ENCODE data around the gene RNPEP. TPM values are rescaled to one million over a fixed set of nuclear protein-coding genes. Genes with fewer than 3 reads are reported as not detected.

RNPEP gene
- total and polyA plus RNA-seq, 2 of the 13 experiments (the other 11 are each of a cell fraction or from before 2014, with no cell fraction given) = 20.6 to 38.4 TPM

DNA sequence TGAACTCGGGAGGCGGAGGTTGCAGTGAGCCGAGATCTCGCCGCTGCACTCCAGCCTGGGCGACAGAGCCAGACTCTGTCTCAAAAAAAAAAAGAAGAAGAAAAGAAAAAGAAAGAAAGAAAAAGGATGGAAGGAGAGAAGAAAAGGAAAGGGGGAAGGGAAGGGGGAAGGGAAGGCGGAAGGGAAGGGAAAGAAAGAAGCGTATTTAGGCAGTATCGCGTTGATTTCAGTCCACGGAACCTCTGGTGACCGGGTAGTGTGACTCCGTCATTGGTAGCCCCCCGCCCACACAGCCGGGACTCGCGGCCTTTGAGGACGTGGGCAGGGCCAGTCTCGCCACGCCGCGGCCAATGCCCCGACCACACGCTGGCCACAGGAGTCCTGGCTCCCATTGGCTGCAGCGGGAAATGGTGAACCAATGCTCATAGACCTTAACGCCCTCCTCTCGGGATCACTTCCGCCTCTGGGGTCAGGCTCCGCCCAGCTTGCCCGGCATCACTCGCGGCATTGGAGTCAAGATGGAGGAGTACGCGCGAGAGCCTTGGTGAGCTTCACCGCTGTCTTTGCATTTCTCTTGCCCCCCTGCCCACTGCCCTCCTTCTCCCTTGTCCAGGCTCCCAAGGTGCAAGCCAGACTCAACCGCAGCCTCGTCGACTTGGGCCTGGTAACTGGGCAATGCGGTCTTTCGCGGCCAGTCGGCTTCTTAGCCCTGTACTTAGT is 27.3 kb upstream of the RNPEP start, which contains the start of gene TIMM17A (continued):
- TF ChIP-seq TEAD3 (CRISPR knock-in tag; optimal IDR thresholded peaks at IDR 0.05; ENCODE audit: borderline replicate concordance) = peak; percentile 47
- no peak for TF ChIP-seq TRIM24 (CRISPR knock-in tag; IDR thresholded peaks at IDR 0.05)
- no peak; the same call in 1 of the 2 replicates for TF ChIP-seq ZMYM3 (CRISPR knock-in tag; IDR thresholded peaks at IDR 0.05)
- peak; percentile 63; the same call in 1 of the 2 replicates for TF ChIP-seq ZFP36L1 (CRISPR knock-in tag; IDR thresholded peaks at IDR 0.05)
- TF ChIP-seq FIP1L1 (IDR thresholded peaks at IDR 0.05; ENCODE audit: borderline replicate concordance, insufficient read depth, low read depth, low read length) = no peak
- TF ChIP-seq LCORL (IDR thresholded peaks at IDR 0.05) = no peak
- peak; percentile 72 for TF ChIP-seq LCORL (CRISPR knock-in tag; IDR thresholded peaks at IDR 0.05)
- TF ChIP-seq SMYD3 (CRISPR knock-in tag; IDR thresholded peaks at IDR 0.05) = no peak
- TF ChIP-seq IKZF5 (CRISPR knock-in tag; IDR thresholded peaks at IDR 0.05) = 0 out of 2 replicates have a peak, but pooled peaks have one; percentile 34
- TF ChIP-seq TBX3 (IDR thresholded peaks at IDR 0.05; ENCODE audit: borderline replicate concordance) = no peak
- TF ChIP-seq, protein P1, sequence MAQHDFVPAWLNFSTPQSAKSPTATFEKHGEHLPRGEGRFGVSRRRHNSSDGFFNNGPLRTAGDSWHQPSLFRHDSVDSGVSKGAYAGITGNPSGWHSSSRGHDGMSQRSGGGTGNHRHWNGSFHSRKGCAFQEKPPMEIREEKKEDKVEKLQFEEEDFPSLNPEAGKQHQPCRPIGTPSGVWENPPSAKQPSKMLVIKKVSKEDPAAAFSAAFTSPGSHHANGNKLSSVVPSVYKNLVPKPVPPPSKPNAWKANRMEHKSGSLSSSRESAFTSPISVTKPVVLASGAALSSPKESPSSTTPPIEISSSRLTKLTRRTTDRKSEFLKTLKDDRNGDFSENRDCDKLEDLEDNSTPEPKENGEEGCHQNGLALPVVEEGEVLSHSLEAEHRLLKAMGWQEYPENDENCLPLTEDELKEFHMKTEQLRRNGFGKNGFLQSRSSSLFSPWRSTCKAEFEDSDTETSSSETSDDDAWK (CRISPR knock-in tag; IDR thresholded peaks at IDR 0.05) = no peak
- TF ChIP-seq, protein P2, sequence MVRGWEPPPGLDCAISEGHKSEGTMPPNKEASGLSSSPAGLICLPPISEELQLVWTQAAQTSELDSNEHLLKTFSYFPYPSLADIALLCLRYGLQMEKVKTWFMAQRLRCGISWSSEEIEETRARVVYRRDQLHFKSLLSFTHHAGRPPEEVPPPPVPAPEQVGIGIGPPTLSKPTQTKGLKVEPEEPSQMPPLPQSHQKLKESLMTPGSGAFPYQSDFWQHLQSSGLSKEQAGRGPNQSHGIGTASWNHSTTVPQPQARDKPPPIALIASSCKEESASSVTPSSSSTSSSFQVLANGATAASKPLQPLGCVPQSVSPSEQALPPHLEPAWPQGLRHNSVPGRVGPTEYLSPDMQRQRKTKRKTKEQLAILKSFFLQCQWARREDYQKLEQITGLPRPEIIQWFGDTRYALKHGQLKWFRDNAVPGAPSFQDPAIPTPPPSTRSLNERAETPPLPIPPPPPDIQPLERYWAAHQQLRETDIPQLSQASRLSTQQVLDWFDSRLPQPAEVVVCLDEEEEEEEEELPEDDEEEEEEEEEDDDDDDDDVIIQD (CRISPR knock-in tag; IDR thresholded peaks at IDR 0.05; ENCODE audit: low read depth) = peak; percentile 47; the same call in 1 of the 2 replicates
- TF ChIP-seq JUN (CRISPR knock-in tag; IDR thresholded peaks at IDR 0.05) = no peak
- no peak for TF ChIP-seq SCMH1 (CRISPR knock-in tag; IDR thresholded peaks at IDR 0.05; ENCODE audit: borderline replicate concordance)
- TF ChIP-seq ELF3 (CRISPR knock-in tag; IDR thresholded peaks at IDR 0.05) = peak; percentile 76; the same call in 1 of the 2 replicates
- no peak for TF ChIP-seq JUNB (CRISPR knock-in tag; IDR thresholded peaks at IDR 0.05; ENCODE audit: borderline replicate concordance)
- no peak for TF ChIP-seq ZNF260 (CRISPR knock-in tag; IDR thresholded peaks at IDR 0.05; ENCODE audit: borderline replicate concordance, low read depth)
- TF ChIP-seq, protein P3, sequence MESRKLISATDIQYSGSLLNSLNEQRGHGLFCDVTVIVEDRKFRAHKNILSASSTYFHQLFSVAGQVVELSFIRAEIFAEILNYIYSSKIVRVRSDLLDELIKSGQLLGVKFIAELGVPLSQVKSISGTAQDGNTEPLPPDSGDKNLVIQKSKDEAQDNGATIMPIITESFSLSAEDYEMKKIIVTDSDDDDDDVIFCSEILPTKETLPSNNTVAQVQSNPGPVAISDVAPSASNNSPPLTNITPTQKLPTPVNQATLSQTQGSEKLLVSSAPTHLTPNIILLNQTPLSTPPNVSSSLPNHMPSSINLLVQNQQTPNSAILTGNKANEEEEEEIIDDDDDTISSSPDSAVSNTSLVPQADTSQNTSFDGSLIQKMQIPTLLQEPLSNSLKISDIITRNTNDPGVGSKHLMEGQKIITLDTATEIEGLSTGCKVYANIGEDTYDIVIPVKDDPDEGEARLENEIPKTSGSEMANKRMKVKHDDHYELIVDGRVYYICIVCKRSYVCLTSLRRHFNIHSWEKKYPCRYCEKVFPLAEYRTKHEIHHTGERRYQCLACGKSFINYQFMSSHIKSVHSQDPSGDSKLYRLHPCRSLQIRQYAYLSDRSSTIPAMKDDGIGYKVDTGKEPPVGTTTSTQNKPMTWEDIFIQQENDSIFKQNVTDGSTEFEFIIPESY (CRISPR knock-in tag; IDR thresholded peaks at IDR 0.05) = no peak
- TF ChIP-seq ZFY (CRISPR knock-in tag; IDR thresholded peaks at IDR 0.05) = peak; percentile 65
- TF ChIP-seq, protein P4, sequence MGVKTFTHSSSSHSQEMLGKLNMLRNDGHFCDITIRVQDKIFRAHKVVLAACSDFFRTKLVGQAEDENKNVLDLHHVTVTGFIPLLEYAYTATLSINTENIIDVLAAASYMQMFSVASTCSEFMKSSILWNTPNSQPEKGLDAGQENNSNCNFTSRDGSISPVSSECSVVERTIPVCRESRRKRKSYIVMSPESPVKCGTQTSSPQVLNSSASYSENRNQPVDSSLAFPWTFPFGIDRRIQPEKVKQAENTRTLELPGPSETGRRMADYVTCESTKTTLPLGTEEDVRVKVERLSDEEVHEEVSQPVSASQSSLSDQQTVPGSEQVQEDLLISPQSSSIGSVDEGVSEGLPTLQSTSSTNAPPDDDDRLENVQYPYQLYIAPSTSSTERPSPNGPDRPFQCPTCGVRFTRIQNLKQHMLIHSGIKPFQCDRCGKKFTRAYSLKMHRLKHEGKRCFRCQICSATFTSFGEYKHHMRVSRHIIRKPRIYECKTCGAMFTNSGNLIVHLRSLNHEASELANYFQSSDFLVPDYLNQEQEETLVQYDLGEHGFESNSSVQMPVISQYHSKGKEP (CRISPR knock-in tag; IDR thresholded peaks at IDR 0.05) = peak; percentile 65; the same call in 1 of the 2 replicates
- TF ChIP-seq ZNF3 (CRISPR knock-in tag; IDR thresholded peaks at IDR 0.05) = no peak
- TF ChIP-seq GFI1 (CRISPR knock-in tag; IDR thresholded peaks at IDR 0.05; ENCODE audit: borderline replicate concordance) = no peak

All from HepG2 (cell line).